HG03442 (cell line): Measurements from ENCODE around the gene NAXD.

Experiments used
- ATAC-seq: cut with Tn5 transposase; IDR thresholded peaks from one replicate; pipeline ENCODE4 v1.9.1; 2021; ENCODE audit warnings: mild to moderate bottlenecking, moderate library complexity; ENCODE audit not compliant: unreplicated experiment

Gene NAXD

GRCh38 chr13:110643324-110643723 lies 28.0 kb downstream of the NAXD start:
- ATAC-seq, result no peak

DNA sequence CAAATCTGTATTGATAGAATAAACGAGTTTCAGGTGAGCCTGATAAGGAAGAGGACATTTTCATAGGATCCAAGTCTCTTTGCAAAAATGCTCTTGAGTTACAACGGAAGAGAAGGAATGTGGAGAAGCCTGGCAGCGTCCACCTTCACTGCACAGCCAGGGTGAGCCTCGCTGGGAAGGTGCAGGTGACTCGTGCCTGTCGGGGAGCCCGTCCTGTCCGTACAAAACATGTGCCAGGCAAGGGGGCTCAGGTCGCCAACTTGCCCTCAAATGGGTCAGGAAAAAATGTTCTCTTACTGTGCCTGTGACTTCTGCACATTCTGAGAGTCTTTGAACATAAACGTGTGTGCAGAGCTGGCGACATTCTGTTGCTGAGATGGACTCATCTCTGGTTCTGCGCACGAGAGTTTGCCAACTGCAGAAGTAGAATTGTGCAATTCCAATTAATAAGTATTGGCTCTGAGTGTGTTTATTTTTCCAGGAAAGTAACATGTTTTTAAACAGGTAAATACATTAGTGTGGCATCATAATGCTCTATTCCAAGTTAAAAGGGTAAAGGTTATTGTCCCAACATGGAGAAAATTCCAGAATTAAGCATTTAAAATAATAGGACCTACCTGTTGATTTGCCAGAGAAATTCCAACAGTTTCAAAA lies 28.6 kb downstream of the NAXD start:
- no peak for ATAC-seq

GRCh38 chr13:110644892-110645521 lies 29.7 kb downstream of the NAXD start:
- ATAC-seq, result peak; percentile 82

DNA sequence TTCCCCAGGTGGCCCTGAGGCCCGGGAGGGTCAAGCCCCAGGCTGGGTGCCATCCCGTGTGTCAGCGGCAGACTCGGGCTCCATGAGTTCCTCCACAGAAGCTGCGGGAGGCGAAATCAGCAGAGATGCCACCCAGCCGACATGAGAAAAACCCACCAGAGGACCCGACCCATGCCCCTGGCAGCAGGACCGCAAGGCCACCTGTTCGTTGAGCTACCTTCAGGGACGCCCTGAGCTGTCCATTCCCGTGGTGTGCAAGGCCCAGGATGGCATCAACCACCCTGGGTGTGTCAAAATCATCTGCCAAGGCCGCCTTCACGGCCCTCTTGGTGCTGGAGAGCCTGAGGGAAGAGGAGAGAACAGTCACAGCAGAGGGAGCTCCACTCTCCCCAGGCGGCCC lies 30.4 kb downstream of the NAXD start:
- no peak for ATAC-seq

DNA sequence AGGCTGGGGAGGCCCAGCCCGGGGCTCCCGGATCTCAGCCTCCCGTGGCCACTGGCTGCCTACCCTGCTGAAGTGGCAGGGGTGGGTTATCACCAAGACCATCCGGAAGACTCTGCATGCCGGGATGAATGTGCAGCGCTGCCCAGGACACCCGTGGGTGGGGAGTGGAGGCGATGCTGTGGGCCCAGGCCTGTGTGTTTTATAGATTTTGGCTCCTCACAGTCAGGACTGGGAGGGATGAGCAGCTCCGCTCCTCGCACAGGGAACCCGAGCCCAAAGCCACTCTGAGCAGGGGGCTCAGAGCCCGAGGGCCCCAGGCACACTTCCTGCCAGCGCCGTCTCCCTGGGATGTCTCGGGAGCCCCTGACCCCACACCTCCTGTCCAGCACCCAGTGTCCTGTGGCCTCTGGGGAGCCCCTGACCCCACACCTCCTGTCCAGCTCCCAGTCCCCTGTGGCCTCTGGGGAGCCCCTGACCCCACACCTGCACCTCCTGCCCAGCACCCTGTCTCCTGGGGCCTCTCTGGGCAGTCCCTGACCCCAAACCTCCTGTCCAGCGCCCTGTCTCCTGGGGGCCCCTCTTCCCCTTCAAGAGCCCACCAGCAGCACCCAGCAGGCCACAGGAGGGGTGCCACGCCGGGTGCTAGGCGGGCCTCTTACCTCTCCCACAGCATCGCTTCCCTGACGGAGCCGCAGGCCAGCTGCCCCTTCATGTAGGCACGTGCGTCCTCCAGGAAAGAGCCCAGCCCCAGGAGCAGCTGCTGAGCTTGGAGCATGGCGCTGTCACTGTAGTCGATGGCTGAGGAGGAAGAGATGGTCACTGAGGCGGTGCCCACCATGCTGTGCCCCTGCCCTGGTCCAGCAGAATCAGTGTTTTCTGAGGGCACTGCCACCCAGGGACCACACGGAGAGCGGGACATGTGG lies 31.4 kb downstream of the NAXD start:
- ATAC-seq, result no peak

GRCh38 chr13:110647365-110647737 lies 32.0 kb downstream of the NAXD start:
- no peak for ATAC-seq

GRCh38 chr13:110648146-110648819 lies 32.9 kb downstream of the NAXD start:
- no peak for ATAC-seq

DNA sequence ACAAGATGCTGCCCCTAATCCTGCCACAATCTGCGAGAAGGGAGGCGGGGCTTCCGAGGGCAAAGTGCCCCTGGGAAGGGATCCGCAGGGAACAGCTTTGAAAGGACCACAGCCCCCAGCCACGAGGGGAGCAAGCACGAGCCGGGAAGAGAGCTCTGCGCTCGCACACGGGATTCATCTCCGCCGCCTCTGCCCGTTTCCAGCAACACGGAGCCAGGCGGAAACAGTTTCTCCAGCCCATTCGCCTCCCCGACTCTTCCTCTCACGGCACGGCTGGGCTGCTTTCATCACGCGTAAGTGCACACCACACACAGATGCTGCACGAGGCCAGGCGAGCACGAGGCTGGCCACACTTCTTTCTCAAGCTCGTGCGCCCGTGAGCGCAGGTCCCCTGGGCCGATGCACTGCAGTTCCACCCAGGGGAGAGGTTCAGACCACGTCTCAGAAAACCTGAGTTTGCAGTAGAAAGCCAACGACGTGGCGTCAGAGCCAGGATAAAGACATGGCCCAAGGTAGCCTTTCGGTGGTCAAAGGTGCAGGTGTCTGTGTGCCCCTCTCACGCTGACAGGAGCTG lies 33.6 kb downstream of the NAXD start:
- no peak for ATAC-seq

DNA sequence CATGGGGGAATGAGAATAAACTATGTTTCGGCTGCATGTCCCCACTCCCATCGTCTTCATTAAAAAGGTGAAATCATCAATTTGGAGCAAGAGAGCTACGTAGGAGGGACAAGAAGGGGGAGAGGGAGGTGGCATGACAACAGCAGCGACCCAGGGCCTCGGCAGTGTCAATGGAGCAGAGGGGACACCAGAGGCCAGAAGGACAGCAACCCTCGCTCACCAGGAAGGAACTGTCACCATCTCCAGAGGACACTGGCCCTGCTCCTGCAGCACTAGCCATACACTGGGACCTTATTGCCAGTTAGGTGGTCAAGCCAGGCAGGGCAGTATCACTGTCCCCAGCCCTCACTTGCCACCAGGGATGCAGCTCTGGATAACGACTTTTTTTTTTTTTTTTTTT lies 34.2 kb downstream of the NAXD start:
- no peak for ATAC-seq

DNA sequence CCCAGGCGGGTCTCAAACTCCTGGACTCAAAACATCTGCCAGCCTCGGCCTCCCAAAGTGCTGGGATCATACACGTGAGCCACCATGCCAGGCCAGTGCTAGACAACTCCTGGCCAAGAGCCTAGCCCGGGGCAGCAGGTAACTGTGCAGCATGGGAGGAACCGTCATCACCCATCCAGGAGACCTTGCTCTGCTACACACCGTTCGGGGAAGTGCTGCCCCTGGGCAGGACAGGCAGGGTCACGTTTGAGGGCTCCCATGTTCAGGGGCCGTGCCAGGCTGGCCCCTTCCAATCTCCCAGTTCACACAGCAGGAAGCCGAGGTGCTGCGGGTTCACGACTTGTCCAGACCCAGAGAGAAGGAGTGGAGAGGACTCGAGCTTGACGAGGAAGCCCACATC lies 35.1 kb downstream of the NAXD start:
- no peak for ATAC-seq

GRCh38 chr13:110651271-110651670 lies 35.9 kb downstream of the NAXD start:
- no peak for ATAC-seq

- ATAC-seq, result no peak
Observed at GRCh38 chr13:110651726-110652230, 36.4 kb downstream of the NAXD start.

DNA sequence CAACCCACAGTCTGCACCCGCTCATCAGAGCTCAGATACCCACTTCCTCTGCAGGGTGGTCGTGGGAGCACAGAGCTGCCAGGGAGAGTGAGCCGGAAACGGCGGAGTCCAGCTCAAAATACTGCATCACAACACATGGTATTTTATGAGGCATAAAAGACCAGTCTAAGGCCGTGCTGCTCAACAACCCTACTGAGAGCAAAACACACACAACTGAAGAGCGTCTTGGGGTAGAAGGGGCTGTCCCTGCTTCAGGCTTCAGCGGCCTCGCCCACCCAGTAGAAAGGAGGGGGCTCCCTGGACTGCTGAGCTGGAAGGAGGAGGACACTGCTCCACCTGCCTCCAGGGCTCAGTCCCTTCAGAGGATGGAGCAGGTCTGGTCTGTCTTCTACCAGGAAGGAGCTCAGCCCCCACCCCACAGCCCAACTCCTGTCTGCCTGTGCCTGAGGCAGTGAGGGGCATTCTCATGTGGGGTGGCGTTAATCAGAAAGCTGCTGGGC lies 36.9 kb downstream of the NAXD start:
- ATAC-seq, result no peak

- ATAC-seq, result no peak
Observed at GRCh38 chr13:110652764-110653163, 37.4 kb downstream of the NAXD start.

GRCh38 chr13:110653271-110653670 lies 37.9 kb downstream of the NAXD start:
- ATAC-seq, result no peak

- ATAC-seq, result no peak
Observed at GRCh38 chr13:110653851-110654250, 38.5 kb downstream of the NAXD start.

- ATAC-seq, result no peak
Observed at GRCh38 chr13:110657196-110657595, 41.9 kb downstream of the NAXD start.

- ATAC-seq, result peak; percentile 84
Observed at GRCh38 chr13:110658218-110658911, 43.0 kb downstream of the NAXD start.

- ATAC-seq, result no peak
Observed at GRCh38 chr13:110661256-110661655, 45.9 kb downstream of the NAXD start.

DNA sequence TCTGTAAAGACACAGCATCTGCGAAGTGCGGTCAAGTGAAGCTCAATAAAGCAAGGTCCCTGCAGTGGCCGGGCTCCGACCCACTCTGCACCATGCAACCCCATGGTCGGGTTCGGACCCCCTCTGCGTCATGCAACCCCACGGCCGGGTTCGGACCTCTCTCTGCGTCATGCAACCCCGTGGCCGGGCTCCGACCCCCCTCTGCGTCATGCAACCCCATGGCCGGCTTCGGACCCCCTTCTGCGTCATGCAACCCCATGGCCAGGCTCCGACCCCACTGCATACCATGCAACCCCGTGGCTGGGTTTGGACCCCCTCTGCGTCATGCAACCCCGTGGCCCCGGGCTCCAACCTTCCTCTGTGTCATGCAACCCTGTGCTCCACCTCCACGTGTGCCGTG lies 46.7 kb downstream of the NAXD start:
- ATAC-seq, result no peak
